AG04449 (cell line): Measurements from ENCODE around the gene RAB3D.

Source experiments
- CTCF ChIA-PET: fragments of 350-600 bp; formaldehyde crosslinking; extraction: SDS; loops from one replicate; lab custom pipeline; 2021; ENCODE audit warnings: antibody characterized with exemption; lab: Yijun Ruan, JAX
- POLR2A ChIA-PET: fragments of 400-600, 350-600 bp; formaldehyde crosslinking; extraction: SDS; loops from one replicate; lab custom pipeline; 2020; ENCODE audit warnings: antibody characterized with exemption, inconsistent platforms; lab: Yijun Ruan, JAX
- DNase-seq: peaks from one replicate; pipeline ENCODE4 v3.0.0-alpha.2; 2010; ENCODE audit warnings: low read depth, low spot score
- H3K4me3 ChIP-seq: 2 replicates; pipeline ENCODE4 v1.5.1; 2011; ENCODE audit warnings: low read depth, mild to moderate bottlenecking, control low read depth, low read length
- CTCF ChIP-seq: IDR thresholded peaks from one replicate; pipeline ENCODE4 v1.5.1; 2011; ENCODE audit warnings: mild to moderate bottlenecking, moderate library complexity, low read length, control low read depth, inconsistent platforms; ENCODE audit not compliant: insufficient read depth; ENCODE audit errors: missing control alignments

RAB3D gene, protein sequence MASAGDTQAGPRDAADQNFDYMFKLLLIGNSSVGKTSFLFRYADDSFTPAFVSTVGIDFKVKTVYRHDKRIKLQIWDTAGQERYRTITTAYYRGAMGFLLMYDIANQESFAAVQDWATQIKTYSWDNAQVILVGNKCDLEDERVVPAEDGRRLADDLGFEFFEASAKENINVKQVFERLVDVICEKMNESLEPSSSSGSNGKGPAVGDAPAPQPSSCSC

DNA sequence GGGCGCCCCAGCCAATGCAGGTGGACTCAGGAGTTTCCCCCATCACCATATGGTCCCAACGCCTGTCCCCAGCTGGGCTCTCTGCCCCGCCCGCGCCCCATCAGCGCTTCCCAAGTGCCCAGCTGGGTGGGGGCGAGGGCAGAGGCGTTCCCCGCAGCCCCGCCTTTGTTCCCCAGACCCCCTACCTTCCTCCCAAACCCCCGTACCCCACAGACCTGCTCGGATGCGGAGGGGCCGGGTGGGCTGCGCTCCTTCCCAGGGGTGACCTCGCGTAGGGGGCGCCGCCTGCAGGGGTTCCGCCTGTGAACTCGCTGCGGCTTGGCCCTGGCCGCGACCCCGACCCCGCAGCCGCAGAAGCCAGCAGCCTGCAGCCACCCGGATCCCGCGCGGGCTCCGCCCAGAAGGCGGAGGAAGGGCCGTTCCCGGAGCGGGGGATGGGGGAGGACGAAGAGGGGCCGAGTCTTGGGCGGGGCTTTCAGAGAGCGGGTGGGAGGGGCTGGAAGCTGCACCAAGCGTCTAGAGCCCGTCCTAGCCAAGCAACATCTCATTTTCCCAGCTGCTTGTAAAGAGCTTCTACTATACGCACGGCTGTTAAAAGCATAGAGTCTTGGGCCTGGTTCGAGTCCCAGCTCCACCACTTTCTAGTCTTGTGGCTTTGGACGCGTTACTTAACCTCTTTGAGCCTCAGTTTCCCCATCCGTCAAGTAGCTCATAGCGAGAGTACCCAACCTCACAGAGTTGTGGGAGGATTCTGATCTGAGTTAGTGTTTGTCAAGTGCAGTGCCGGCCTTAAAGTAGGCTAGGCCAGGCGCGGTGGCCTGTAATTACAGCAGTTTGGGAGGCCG, at the start of gene RAB3D:
Gene RAB3D (minus strand): TSS at position 404 of the 845 bp plus-strand sequence. CDS start 2,258 bp downstream, outside the sequence.
- ChIA-PET POLR2A (interaction anchor here (0.9 to 1.2 kb wide), 2 partner anchors 22 to 96 kb away, joined by 3 to 4 read pairs; partner anchors contain the start of genes ODAD3 and PRKCSH), CTCF (interaction anchor here (1.7 to 1.8 kb wide), 2 partner anchors 41 to 143 kb away, joined by 5 to 10 read pairs; no protein-coding TSS in a partner anchor)
- no peak for DNase-seq
- H3K4me3 ChIP-seq = peak within 1 kb of the TSS; percentile 68
- no peak for TF ChIP-seq CTCF

DNA sequence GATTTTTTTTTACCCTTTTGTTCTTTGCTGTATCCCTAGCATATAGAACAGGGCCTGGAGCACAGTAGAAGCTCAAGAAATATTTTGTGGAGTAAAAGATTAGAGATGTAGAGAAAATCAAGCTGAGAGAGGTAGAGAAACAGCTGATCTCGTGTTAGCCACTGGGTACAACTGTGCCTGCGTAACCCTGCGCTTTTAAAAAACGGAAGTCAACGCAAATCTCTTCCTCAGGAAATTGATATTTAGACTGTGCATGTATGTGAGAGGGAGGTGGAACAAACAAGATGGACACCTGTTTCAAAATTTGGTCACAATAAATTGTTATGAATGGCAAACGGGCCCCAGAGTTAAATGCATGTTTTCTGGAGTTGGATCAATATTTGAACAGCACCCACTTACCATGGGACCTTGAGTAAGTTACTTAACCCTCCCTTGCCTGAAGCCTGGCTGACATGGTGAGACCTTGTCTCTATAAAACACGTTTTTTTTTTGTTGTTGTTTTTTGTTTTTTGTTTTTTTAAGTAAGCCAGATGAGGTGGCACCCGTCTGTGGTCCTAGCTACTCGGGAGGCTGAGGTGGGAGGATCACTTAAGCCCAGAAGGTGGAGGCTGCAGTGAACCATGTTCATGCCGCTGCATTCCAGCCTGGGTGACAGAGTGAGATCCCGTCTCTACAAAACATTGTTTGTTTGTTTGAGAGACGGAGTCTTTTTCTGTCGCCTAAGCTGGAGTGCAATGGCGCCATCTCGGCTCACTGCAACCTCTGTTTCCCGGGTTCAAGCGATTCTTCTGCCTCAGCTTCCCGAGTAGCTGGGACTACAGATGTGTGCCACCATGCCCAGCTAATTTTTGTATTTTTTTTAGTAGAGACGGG, 47.9 kb upstream of the RAB3D start:
- CTCF ChIA-PET = interaction anchor here (0.6 to 1.1 kb wide), 2 partner anchors 28 to 134 kb away, joined by 3 to 4 read pairs; no protein-coding TSS in a partner anchor
- TF ChIP-seq CTCF = no peak
- POLR2A ChIA-PET = interaction anchor here (0.6 kb wide), 1 partner anchor 74 kb away, joined by 3 read pairs; no protein-coding TSS in a partner anchor
- no peak for DNase-seq
- no peak overlapping the region for H3K4me3 ChIP-seq

DNA sequence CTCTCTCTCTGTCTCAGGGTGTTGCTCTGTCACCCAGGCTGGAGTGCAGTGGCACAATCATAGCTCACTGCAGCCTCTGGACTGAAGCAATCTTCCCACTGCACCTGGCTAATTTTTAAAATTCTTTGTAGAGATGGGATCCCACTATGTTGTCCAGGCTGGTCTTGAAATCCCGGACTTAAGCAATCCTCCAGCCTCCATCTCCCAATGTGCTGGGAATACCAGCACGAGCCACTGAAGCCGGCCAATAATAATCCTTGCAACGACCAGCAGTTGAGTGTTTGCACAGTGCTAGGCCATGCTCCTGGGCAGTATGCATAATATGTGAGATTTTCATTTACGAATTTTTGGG, 45.3 kb upstream of the RAB3D start:
- DNase-seq = no peak
- no peak for TF ChIP-seq CTCF
- no peak overlapping the region for H3K4me3 ChIP-seq
- ChIA-PET POLR2A (no interaction called here), CTCF (interaction anchor here (1.3 kb wide), 1 partner anchor 58 kb away, joined by 3 read pairs; no protein-coding TSS in a partner anchor)

- POLR2A ChIA-PET = no interaction called here
- no peak for DNase-seq
- no peak for TF ChIP-seq CTCF
- peak overlapping the region; percentile 38 for H3K4me3 ChIP-seq
- CTCF ChIA-PET = interaction anchor here (0.8 to 4.0 kb wide), 15 partner anchors 8 to 121 kb away, joined by 3 to 45 read pairs (median 4); partner anchors contain the start of genes ODAD3, PRKCSH and SWSAP1
These were observed 44.2 kb upstream of the RAB3D start for GRCh38 chr19:11383706-11384048.

- peak; percentile 77 for TF ChIP-seq CTCF
- POLR2A ChIA-PET = no interaction called here
- CTCF ChIA-PET = interaction anchor here (0.8 to 4.0 kb wide), 20 partner anchors 8 to 122 kb away, joined by 3 to 45 read pairs (median 4); partner anchors contain the start of genes ODAD3, PRKCSH and SWSAP1
- no peak for DNase-seq
- peak overlapping the region; percentile 38 for H3K4me3 ChIP-seq
These were observed 43.6 kb upstream of the RAB3D start for GRCh38 chr19:11382898-11383705.
